HEK293 (cell line): ENCODE measurements around the gene RPGRIP1L.

ENCODE experiments used
- GLI4 ChIP-seq: fragments of 450-650 bp; formaldehyde crosslinking; IDR thresholded peaks from 2 replicates; pipeline ENCODE4 v1.5.1; 2016; ENCODE audit warnings: missing biosample characterization, missing genetic modification characterization
- IKZF3 ChIP-seq: fragments of 450-650 bp; IDR thresholded peaks from 2 replicates; pipeline ENCODE4 v1.5.0; 2018; ENCODE audit warnings: missing biosample characterization, mild to moderate bottlenecking, missing genetic modification characterization, moderate library complexity
- KLF10 ChIP-seq: fragments of 450-650 bp; IDR thresholded peaks from 2 replicates; pipeline ENCODE4 v1.5.1; 2018; ENCODE audit warnings: missing biosample characterization, mild to moderate bottlenecking, missing genetic modification characterization
- KLF7 ChIP-seq: fragments of 450-650 bp; formaldehyde crosslinking; IDR thresholded peaks from 2 replicates; pipeline ENCODE4 v1.5.1; 2016; ENCODE audit warnings: missing biosample characterization, missing genetic modification characterization, borderline replicate concordance
- MYNN ChIP-seq: fragments of 450-650 bp; formaldehyde crosslinking; IDR thresholded peaks from 2 replicates; pipeline ENCODE4 v1.5.1; 2016; ENCODE audit warnings: missing biosample characterization, missing genetic modification characterization, borderline replicate concordance
- TCF7L2 ChIP-seq: IDR thresholded peaks from 2 replicates; pipeline ENCODE4 v1.6.1; 2011; ENCODE audit warnings: low read depth, mild to moderate bottlenecking, inconsistent platforms, low read length, moderate library complexity, borderline replicate concordance
- ZNF121 ChIP-seq: fragments of 450-650 bp; formaldehyde crosslinking; IDR thresholded peaks from 2 replicates; pipeline ENCODE4 v1.5.1; 2016; ENCODE audit warnings: missing biosample characterization, missing genetic modification characterization
- ZNF623 ChIP-seq: fragments of 450-650 bp; formaldehyde crosslinking; IDR thresholded peaks from 2 replicates; pipeline ENCODE4 v1.5.1; 2016; ENCODE audit warnings: missing biosample characterization, missing genetic modification characterization
- TF ChIP-seq, protein P1 (sequence below): fragments of 450-650 bp; formaldehyde crosslinking; IDR thresholded peaks from 2 replicates; pipeline ENCODE4 v1.5.1; 2016; ENCODE audit warnings: missing biosample characterization, missing genetic modification characterization
- TF ChIP-seq, protein P2 (sequence below): fragments of 450-650 bp; formaldehyde crosslinking; IDR thresholded peaks from 2 replicates; pipeline ENCODE4 v1.5.1; 2016; ENCODE audit warnings: missing biosample characterization, missing genetic modification characterization

GRCh38 chr16:53629607-53630312, 73.9 kb downstream of the RPGRIP1L start:
- TF ChIP-seq, protein P1, sequence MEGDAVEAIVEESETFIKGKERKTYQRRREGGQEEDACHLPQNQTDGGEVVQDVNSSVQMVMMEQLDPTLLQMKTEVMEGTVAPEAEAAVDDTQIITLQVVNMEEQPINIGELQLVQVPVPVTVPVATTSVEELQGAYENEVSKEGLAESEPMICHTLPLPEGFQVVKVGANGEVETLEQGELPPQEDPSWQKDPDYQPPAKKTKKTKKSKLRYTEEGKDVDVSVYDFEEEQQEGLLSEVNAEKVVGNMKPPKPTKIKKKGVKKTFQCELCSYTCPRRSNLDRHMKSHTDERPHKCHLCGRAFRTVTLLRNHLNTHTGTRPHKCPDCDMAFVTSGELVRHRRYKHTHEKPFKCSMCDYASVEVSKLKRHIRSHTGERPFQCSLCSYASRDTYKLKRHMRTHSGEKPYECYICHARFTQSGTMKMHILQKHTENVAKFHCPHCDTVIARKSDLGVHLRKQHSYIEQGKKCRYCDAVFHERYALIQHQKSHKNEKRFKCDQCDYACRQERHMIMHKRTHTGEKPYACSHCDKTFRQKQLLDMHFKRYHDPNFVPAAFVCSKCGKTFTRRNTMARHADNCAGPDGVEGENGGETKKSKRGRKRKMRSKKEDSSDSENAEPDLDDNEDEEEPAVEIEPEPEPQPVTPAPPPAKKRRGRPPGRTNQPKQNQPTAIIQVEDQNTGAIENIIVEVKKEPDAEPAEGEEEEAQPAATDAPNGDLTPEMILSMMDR, result no peak
- TF ChIP-seq MYNN (no peak), KLF7 (tag by site-specific recombination) (no peak), ZNF623 (tag by site-specific recombination) (no peak), IKZF3 (tag by site-specific recombination) (no peak), ZNF121 (tag by site-specific recombination) (no peak), KLF10 (tag by site-specific recombination) (no peak), GLI4 (tag by site-specific recombination) (no peak), TCF7L2 (no peak)
- TF ChIP-seq, protein P2, sequence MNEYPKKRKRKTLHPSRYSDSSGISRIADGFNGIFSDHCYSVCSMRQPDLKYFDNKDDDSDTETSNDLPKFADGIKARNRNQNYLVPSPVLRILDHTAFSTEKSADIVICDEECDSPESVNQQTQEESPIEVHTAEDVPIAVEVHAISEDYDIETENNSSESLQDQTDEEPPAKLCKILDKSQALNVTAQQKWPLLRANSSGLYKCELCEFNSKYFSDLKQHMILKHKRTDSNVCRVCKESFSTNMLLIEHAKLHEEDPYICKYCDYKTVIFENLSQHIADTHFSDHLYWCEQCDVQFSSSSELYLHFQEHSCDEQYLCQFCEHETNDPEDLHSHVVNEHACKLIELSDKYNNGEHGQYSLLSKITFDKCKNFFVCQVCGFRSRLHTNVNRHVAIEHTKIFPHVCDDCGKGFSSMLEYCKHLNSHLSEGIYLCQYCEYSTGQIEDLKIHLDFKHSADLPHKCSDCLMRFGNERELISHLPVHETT, result no peak
